DND-41 (cell line): ENCODE data around the gene RGS6.
A peak's percentile ranks its signal among the peaks of the same experiment; 100 is the strongest.

Experiments
- ATAC-seq: fragments of 200-7000 bp; cut with Tn5 transposase; 3 replicates; pipeline ENCODE4 v1.9.1; 2021; ENCODE audit warnings: low read depth; ENCODE audit not compliant: insufficient read depth
- DNase-seq: peaks from one replicate; pipeline ENCODE4 v3.0.0-alpha.2; 2020
- H2AFZ ChIP-seq: 2 replicates; pipeline ENCODE4 v1.6.0; 2012; ENCODE audit warnings: low read depth, low read length
- H3K27ac ChIP-seq: 2 replicates; pipeline ENCODE4 v1.5.1; 2012; ENCODE audit warnings: low read length, inconsistent platforms
- H3K27me3 ChIP-seq: fragments of 200-600 bp; sonication (generic); 2 replicates; pipeline ENCODE4 v1.6.0; 2012; ENCODE audit warnings: low read length, mild to moderate bottlenecking, inconsistent platforms; ENCODE audit not compliant: insufficient read depth, poor library complexity
- H3K36me3 ChIP-seq: 2 replicates; pipeline ENCODE4 v1.5.1; 2012; ENCODE audit warnings: low read length, inconsistent platforms; ENCODE audit not compliant: insufficient read depth
- H3K4me1 ChIP-seq: 2 replicates; pipeline ENCODE4 v1.5.1; 2012; ENCODE audit warnings: mild to moderate bottlenecking, low read length; ENCODE audit not compliant: insufficient read depth
- H3K4me2 ChIP-seq: 2 replicates; pipeline ENCODE4 v1.6.0; 2012; ENCODE audit warnings: mild to moderate bottlenecking, moderate library complexity, low read length, inconsistent platforms; ENCODE audit not compliant: insufficient read depth
- H3K4me3 ChIP-seq, 2 experiments: fragments of 200-600 bp in 1 of 2; shearing (Covaris generic) in 1 of 2; 2 replicates each; pipeline ENCODE4 v1.5.1; 2012 to 2016; ENCODE audit warnings: inconsistent platforms in 2 of 2, low read length in 2 of 2, mild to moderate bottlenecking in 2 of 2, low read depth in 1 of 2, moderate library complexity in 1 of 2
- H3K79me2 ChIP-seq: 2 replicates; pipeline ENCODE4 v1.6.0; 2012; ENCODE audit warnings: low read length, inconsistent platforms; ENCODE audit not compliant: insufficient read depth
- H3K9ac ChIP-seq: 2 replicates; pipeline ENCODE4 v1.6.0; 2012; ENCODE audit warnings: low read depth, mild to moderate bottlenecking, inconsistent platforms, low read length, moderate library complexity
- H3K9me3 ChIP-seq: 2 replicates; pipeline ENCODE4 v1.5.1; 2012; ENCODE audit warnings: low read length, moderate library complexity, mild to moderate bottlenecking, inconsistent platforms; ENCODE audit not compliant: insufficient read depth, severe bottlenecking
- H4K20me1 ChIP-seq: 2 replicates; pipeline ENCODE4 v1.6.0; 2012; ENCODE audit warnings: low read length; ENCODE audit not compliant: insufficient read depth
- CTCF ChIP-seq: IDR thresholded peaks from 2 replicates; pipeline ENCODE4 v1.5.1; 2012; ENCODE audit warnings: borderline replicate concordance, low read length, moderate library complexity, mild to moderate bottlenecking; ENCODE audit not compliant: poor library complexity, severe bottlenecking; ENCODE audit errors: extremely low read depth
- EZH2 ChIP-seq: IDR thresholded peaks from 3 replicates; pipeline ENCODE4 v1.6.1; 2012; ENCODE audit warnings: borderline replicate concordance, low read depth, mild to moderate bottlenecking, moderate library complexity, low read length, inconsistent platforms; ENCODE audit not compliant: severe bottlenecking

Gene RGS6

GRCh38 chr14:72291908-72292688, 359.9 kb downstream of the RGS6 start:
- Histone ChIP-seq H3K4me1 (no peaks in the 10 kb centered on the region), H3K27me3 (peaks cover 5% of the 10 kb centered on the region), H2AFZ (no peak overlapping the region), H3K9me3 (no peaks in the 10 kb centered on the region), H3K36me3 (no peaks in the 10 kb centered on the region), H4K20me1 (no peaks in the 10 kb centered on the region), H3K4me3 (no peak overlapping the region), H3K79me2 (no peaks in the 10 kb centered on the region), H3K9ac (no peak overlapping the region), H3K4me2 (no peak overlapping the region), H3K27ac (no peak overlapping the region)
- TF ChIP-seq EZH2: no peak
- peak; percentile 77 for TF ChIP-seq CTCF
- DNase-seq (peak; percentile 31), ATAC-seq (peak; percentile 49; the same call in 1 of the 3 replicates)

- no peaks in the 10 kb centered on the region for H3K79me2 ChIP-seq
- H3K4me3 ChIP-seq: no peak overlapping the region
- ATAC-seq (no peak), DNase-seq (no peak)
- no peaks in the 10 kb centered on the region for H3K9me3 ChIP-seq
- H4K20me1 ChIP-seq: no peaks in the 10 kb centered on the region
- H3K9ac ChIP-seq: no peak overlapping the region
- H3K4me1 ChIP-seq: no peaks in the 10 kb centered on the region
- H3K4me2 ChIP-seq: no peak overlapping the region
- H3K27me3 ChIP-seq: peaks cover 5% of the 10 kb centered on the region
- no peak overlapping the region for H2AFZ ChIP-seq
- no peak overlapping the region for H3K27ac ChIP-seq
- H3K36me3 ChIP-seq: no peaks in the 10 kb centered on the region
- TF ChIP-seq EZH2: no peak
Observed at GRCh38 chr14:72292689-72293024, 360.4 kb downstream of the RGS6 start.

GRCh38 chr14:72301352-72301751, 369.1 kb downstream of the RGS6 start:
- Histone ChIP-seq H4K20me1 (no peaks in the 10 kb centered on the region), H3K4me2 (no peak overlapping the region), H3K9ac (no peak overlapping the region), H3K79me2 (no peaks in the 10 kb centered on the region), H3K4me3 (no peak overlapping the region), H3K27ac (no peak overlapping the region), H3K9me3 (peaks cover 4% of the 10 kb centered on the region), H2AFZ (no peak overlapping the region), H3K36me3 (no peaks in the 10 kb centered on the region), H3K4me1 (no peaks in the 10 kb centered on the region), H3K27me3 (no peaks in the 10 kb centered on the region)
- no peak for DNase-seq
- TF ChIP-seq CTCF (no peak), EZH2 (no peak)
- ATAC-seq: no peak

- Histone ChIP-seq H3K36me3 (no peaks in the 10 kb centered on the region), H3K79me2 (no peaks in the 10 kb centered on the region), H2AFZ (no peak overlapping the region), H3K27me3 (no peaks in the 10 kb centered on the region), H3K4me3 (no peak overlapping the region), H3K9me3 (peaks cover 4% of the 10 kb centered on the region), H3K9ac (no peak overlapping the region), H3K27ac (no peak overlapping the region), H3K4me2 (no peak overlapping the region), H3K4me1 (no peaks in the 10 kb centered on the region), H4K20me1 (no peaks in the 10 kb centered on the region)
- ATAC-seq (no peak), DNase-seq (no peak)
- TF ChIP-seq EZH2 (no peak), CTCF (no peak)
Observed at GRCh38 chr14:72303930-72304329, 371.7 kb downstream of the RGS6 start.
